Epithelial cell of esophagus (primary cell): ENCODE data around the gene ARHGEF6.

ENCODE experiments used
- DNase-seq: peaks from one replicate; pipeline ENCODE4 v3.0.0; 2010; ENCODE audit warnings: low read depth
- H3K4me3 ChIP-seq: 2 replicates; pipeline ENCODE4 v1.5.1; 2011; ENCODE audit warnings: mild to moderate bottlenecking, low read length, control low read depth
- CTCF ChIP-seq: IDR thresholded peaks from 2 replicates; pipeline ENCODE4 v1.5.1; 2011; ENCODE audit warnings: low read depth, mild to moderate bottlenecking, low read length, control low read depth, inconsistent platforms; ENCODE audit not compliant: insufficient read depth; ENCODE audit errors: missing control alignments

Gene ARHGEF6

GRCh38 chrX:136662976-136663375 is 117.8 kb downstream of the ARHGEF6 start:
- no peak for TF ChIP-seq CTCF
- no peak for DNase-seq
- H3K4me3 ChIP-seq: no peak overlapping the region

GRCh38 chrX:136662104-136662503 is 118.6 kb downstream of the ARHGEF6 start:
- no peak for DNase-seq

GRCh38 chrX:136660896-136661295 is 119.8 kb downstream of the ARHGEF6 start:
- no peak overlapping the region for H3K4me3 ChIP-seq
- no peak for DNase-seq
- TF ChIP-seq CTCF: no peak

More at GRCh38 chrX:136662104-136662503, 118.6 kb downstream of the ARHGEF6 start:
- TF ChIP-seq CTCF: no peak
- H3K4me3 ChIP-seq: no peak overlapping the region

GRCh38 chrX:136659174-136659573 is 121.6 kb downstream of the ARHGEF6 start:
- H3K4me3 ChIP-seq: no peak overlapping the region
- no peak for TF ChIP-seq CTCF
- DNase-seq: no peak

GRCh38 chrX:136658151-136658550 is 122.6 kb downstream of the ARHGEF6 start:
- no peak for TF ChIP-seq CTCF
- no peak overlapping the region for H3K4me3 ChIP-seq

GRCh38 chrX:136656361-136656964 is 124.3 kb downstream of the ARHGEF6 start:
- DNase-seq: no peak
- H3K4me3 ChIP-seq: no peak overlapping the region
- TF ChIP-seq CTCF: no peak

More at GRCh38 chrX:136658151-136658550, 122.6 kb downstream of the ARHGEF6 start:
- no peak for DNase-seq
